ENCODE results near the gene FNBP1. TPM values are rescaled to one million over a fixed set of nuclear protein-coding genes. Genes with fewer than 3 reads are reported as not detected.

Gene FNBP1
- total RNA-seq, 1 experiment from 2014 or later = 80.7 TPM

GRCh38 chr9:129865668-129866320, 177.2 kb downstream of the FNBP1 start:
- Histone ChIP-seq H3K4me2 (no peak overlapping the region), H3K79me2 (ENCODE audit: low read depth) (no peaks in the 10 kb centered on the region), H2AFZ (no peak overlapping the region), H3K9me2 (ENCODE audit: insufficient read depth) (no peaks in the 10 kb centered on the region), H4K20me1 (ENCODE audit: insufficient read depth) (no peaks in the 10 kb centered on the region), H3K4me3 (no peak overlapping the region), H3F3A (ENCODE audit: insufficient read depth, low read depth) (no peaks in the 10 kb centered on the region), H3K27me3 (ENCODE audit: insufficient read depth, low read depth) (no peaks in the 10 kb centered on the region), H3K4me1 (replicated peaks; ENCODE audit: insufficient read depth) (no peaks in the 10 kb centered on the region), H3K36me3 (ENCODE audit: low read depth) (peaks cover 5% of the 10 kb centered on the region; the same call in 1 of the 2 replicates), H3K27ac (no peak overlapping the region), H3K9me3 (ENCODE audit: insufficient read depth, low read depth) (no peaks in the 10 kb centered on the region)
- BruUV-seq (replicated peaks) = no TSS peak
- DNase-seq = no peak
- TF ChIP-seq EZH2 (IDR thresholded peaks at IDR 0.05; ENCODE audit: low read depth) (no peak), CTCF (conservative IDR thresholded peaks at IDR 0.05) (no peak)
- ChIA-PET POLR2A (ENCODE audit: unreplicated experiment) (no interaction called here), CTCF (no interaction called here)
- intact Hi-C loops (cut with micrococcal nuclease; ENCODE audit: unreplicated experiment) = no loop called here

GRCh38 chr9:129864991-129865647, 177.9 kb downstream of the FNBP1 start:
- Histone ChIP-seq H4K20me1 (ENCODE audit: insufficient read depth) (no peaks in the 10 kb centered on the region), H3K9me2 (ENCODE audit: insufficient read depth) (no peaks in the 10 kb centered on the region), H3K4me2 (no peak overlapping the region), H3K4me3 (no peak overlapping the region), H2AFZ (no peak overlapping the region), H3F3A (ENCODE audit: insufficient read depth, low read depth) (no peaks in the 10 kb centered on the region), H3K36me3 (ENCODE audit: low read depth) (peaks cover 5% of the 10 kb centered on the region; the same call in 1 of the 2 replicates), H3K9me3 (ENCODE audit: insufficient read depth, low read depth) (no peaks in the 10 kb centered on the region), H3K27ac (no peak overlapping the region), H3K27me3 (ENCODE audit: insufficient read depth, low read depth) (no peaks in the 10 kb centered on the region), H3K4me1 (replicated peaks; ENCODE audit: insufficient read depth) (no peaks in the 10 kb centered on the region), H3K79me2 (ENCODE audit: low read depth) (no peaks in the 10 kb centered on the region)
- BruUV-seq (replicated peaks) = no TSS peak
- POLR2A ChIA-PET (ENCODE audit: unreplicated experiment) = interaction anchor here (0.6 kb wide), 1 partner anchor 709 kb away, joined by 3 read pairs; no protein-coding TSS in a partner anchor
- CTCF ChIA-PET = no interaction called here
- TF ChIP-seq CTCF (conservative IDR thresholded peaks at IDR 0.05) = no peak
- no peak for TF ChIP-seq EZH2 (IDR thresholded peaks at IDR 0.05; ENCODE audit: low read depth)
- intact Hi-C loops (cut with micrococcal nuclease; ENCODE audit: unreplicated experiment) = no loop called here
- DNase-seq = no peak

GRCh38 chr9:129863059-129863690, 179.8 kb downstream of the FNBP1 start:
- CTCF ChIA-PET = interaction anchor here (1.1 kb wide), 1 partner anchor 11 kb away, joined by 3 read pairs; no protein-coding TSS in a partner anchor
- H3F3A ChIP-seq (ENCODE audit: insufficient read depth, low read depth) = 0 out of 2 replicates have a peak, but pooled peaks cover 5% of the 10 kb centered on the region
- H3K9me3 ChIP-seq (ENCODE audit: insufficient read depth, low read depth) = no peaks in the 10 kb centered on the region
- H3K4me3 ChIP-seq = no peak overlapping the region
- intact Hi-C loops (cut with micrococcal nuclease; ENCODE audit: unreplicated experiment) = no loop called here
- H3K79me2 ChIP-seq (ENCODE audit: low read depth) = no peaks in the 10 kb centered on the region
- DNase-seq = peak; percentile 46 to 67
- H3K4me2 ChIP-seq = no peak overlapping the region
- H3K4me1 ChIP-seq (replicated peaks; ENCODE audit: insufficient read depth) = no peaks in the 10 kb centered on the region
- no peak overlapping the region for H3K27ac ChIP-seq
- H4K20me1 ChIP-seq (ENCODE audit: insufficient read depth) = no peaks in the 10 kb centered on the region
- no peak for TF ChIP-seq EZH2 (IDR thresholded peaks at IDR 0.05; ENCODE audit: low read depth)
- no peak for TF ChIP-seq CTCF (conservative IDR thresholded peaks at IDR 0.05)
- no peaks in the 10 kb centered on the region for H3K27me3 ChIP-seq (ENCODE audit: insufficient read depth, low read depth)
- no peak overlapping the region for H2AFZ ChIP-seq
- POLR2A ChIA-PET (ENCODE audit: unreplicated experiment) = interaction anchor here (0.6 to 0.8 kb wide), 2 partner anchors 114 to 1232 kb away, joined by 3 to 21 read pairs; no protein-coding TSS in a partner anchor
- no TSS peak for BruUV-seq (replicated peaks)
- H3K9me2 ChIP-seq (ENCODE audit: insufficient read depth) = no peaks in the 10 kb centered on the region
- H3K36me3 ChIP-seq (ENCODE audit: low read depth) = peaks cover 5% of the 10 kb centered on the region; the same call in 1 of the 2 replicates

Data from PC-9 (cell line).